HCT116 (cell line): Measurements from ENCODE around the gene ECT2.

ENCODE experiments used
- EZH2phosphoT487 ChIP-seq: fragments of 200-600 bp; IDR thresholded peaks from 2 replicates; pipeline ENCODE4 v1.6.1; 2018; ENCODE audit warnings: antibody characterized with exemption, borderline replicate concordance
- TF ChIP-seq, protein P1 (sequence below), 3 experiments: fragments of 200-600 bp in 1 of 3; sonication (generic) in 1 of 3; IDR thresholded peaks in 2 of 3; conservative IDR thresholded peaks in 1 of 3; 2 replicates each; pipeline ENCODE4 v1.5.1; 2012 to 2017; ENCODE audit warnings: low read depth in 2 of 3, low read length in 2 of 3, antibody characterized with exemption in 1 of 3, borderline replicate concordance in 1 of 3, control low read depth in 1 of 3, mild to moderate bottlenecking in 1 of 3, mixed read lengths in 1 of 3, mixed run types in 1 of 3, moderate library complexity in 1 of 3; ENCODE audit not compliant: insufficient read depth in 1 of 3

- no peak for TF ChIP-seq EZH2phosphoT487
- TF ChIP-seq, protein P1, sequence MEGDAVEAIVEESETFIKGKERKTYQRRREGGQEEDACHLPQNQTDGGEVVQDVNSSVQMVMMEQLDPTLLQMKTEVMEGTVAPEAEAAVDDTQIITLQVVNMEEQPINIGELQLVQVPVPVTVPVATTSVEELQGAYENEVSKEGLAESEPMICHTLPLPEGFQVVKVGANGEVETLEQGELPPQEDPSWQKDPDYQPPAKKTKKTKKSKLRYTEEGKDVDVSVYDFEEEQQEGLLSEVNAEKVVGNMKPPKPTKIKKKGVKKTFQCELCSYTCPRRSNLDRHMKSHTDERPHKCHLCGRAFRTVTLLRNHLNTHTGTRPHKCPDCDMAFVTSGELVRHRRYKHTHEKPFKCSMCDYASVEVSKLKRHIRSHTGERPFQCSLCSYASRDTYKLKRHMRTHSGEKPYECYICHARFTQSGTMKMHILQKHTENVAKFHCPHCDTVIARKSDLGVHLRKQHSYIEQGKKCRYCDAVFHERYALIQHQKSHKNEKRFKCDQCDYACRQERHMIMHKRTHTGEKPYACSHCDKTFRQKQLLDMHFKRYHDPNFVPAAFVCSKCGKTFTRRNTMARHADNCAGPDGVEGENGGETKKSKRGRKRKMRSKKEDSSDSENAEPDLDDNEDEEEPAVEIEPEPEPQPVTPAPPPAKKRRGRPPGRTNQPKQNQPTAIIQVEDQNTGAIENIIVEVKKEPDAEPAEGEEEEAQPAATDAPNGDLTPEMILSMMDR (IDR thresholded peaks at IDR 0.05 in 2 of 3, conservative IDR thresholded peaks at IDR 0.05 in 1 of 3; ENCODE audit: borderline replicate concordance in 1 of 3, insufficient read depth in 1 of 3, low read depth in 2 of 3, low read length in 2 of 3) = no peak
These were observed 104.5 kb downstream of the ECT2 start for GRCh38 chr3:172855037-172855436.
